RWPE2 (cell line): ENCODE data around the gene KCNG1.

Experiments used
- ATAC-seq: fragments of 200-7000 bp; cut with Tn5 transposase; 3 replicates; pipeline ENCODE4 v1.9.1; 2021; ENCODE audit warnings: low read depth
- DNase-seq: peaks from one replicate; pipeline ENCODE4 v3.0.0-alpha.2; 2020; ENCODE audit warnings: low spot score
- H3K27ac ChIP-seq: fragments of 450-650 bp; 2 replicates; pipeline ENCODE4 v1.5.1; 2017; ENCODE audit warnings: mild to moderate bottlenecking; ENCODE audit not compliant: poor library complexity, severe bottlenecking
- H3K27me3 ChIP-seq: fragments of 250-450 bp; sonication (Bioruptor Pico); 2 replicates; pipeline ENCODE4 v1.5.1; 2021; ENCODE audit warnings: mild to moderate bottlenecking, moderate library complexity; ENCODE audit not compliant: insufficient read depth, poor library complexity, severe bottlenecking
- H3K36me3 ChIP-seq: fragments of 250-450 bp; sonication (Bioruptor Pico); 2 replicates; pipeline ENCODE4 v1.5.1; 2020; ENCODE audit warnings: low read depth, mild to moderate bottlenecking, moderate library complexity
- H3K4me1 ChIP-seq: fragments of 250-450 bp; sonication (Bioruptor Pico); 2 replicates; pipeline ENCODE4 v1.5.1; 2021; ENCODE audit warnings: mild to moderate bottlenecking, moderate library complexity; ENCODE audit not compliant: insufficient read depth, poor library complexity, severe bottlenecking
- H3K4me3 ChIP-seq: fragments of 250-450 bp; sonication (Bioruptor Pico); 2 replicates; pipeline ENCODE4 v1.5.1; 2021; ENCODE audit warnings: mild to moderate bottlenecking, moderate library complexity; ENCODE audit not compliant: severe bottlenecking
- H3K9me3 ChIP-seq: fragments of 250-450 bp; sonication (Bioruptor Pico); 2 replicates; pipeline ENCODE4 v1.5.1; 2021; ENCODE audit warnings: mild to moderate bottlenecking, moderate library complexity; ENCODE audit not compliant: severe bottlenecking
- CTCF ChIP-seq: fragments of 450-650 bp; IDR thresholded peaks from one replicate; pipeline ENCODE4 v1.5.1; 2017; ENCODE audit warnings: mild to moderate bottlenecking, moderate library complexity; ENCODE audit not compliant: poor library complexity, severe bottlenecking

The KCNG1 gene

GRCh38 chr20:51011479-51011878, 11.4 kb downstream of the KCNG1 start:
- Histone ChIP-seq H3K27ac (no peak overlapping the region), H3K27me3 (no peaks in the 10 kb centered on the region), H3K36me3 (peaks cover 26% of the 10 kb centered on the region), H3K4me3 (no peak overlapping the region), H3K9me3 (no peaks in the 10 kb centered on the region), H3K4me1 (no peaks in the 10 kb centered on the region)
- no peak for TF ChIP-seq CTCF
- no peak for DNase-seq
- ATAC-seq = no peak

GRCh38 chr20:51010932-51011331, 12.0 kb downstream of the KCNG1 start:
- Histone ChIP-seq H3K27ac (no peak overlapping the region), H3K9me3 (no peaks in the 10 kb centered on the region), H3K36me3 (peaks cover 26% of the 10 kb centered on the region), H3K4me1 (no peaks in the 10 kb centered on the region), H3K4me3 (no peak overlapping the region), H3K27me3 (no peaks in the 10 kb centered on the region)
- no peak for DNase-seq
- no peak for TF ChIP-seq CTCF
- ATAC-seq = no peak

GRCh38 chr20:51010043-51010365, 12.9 kb downstream of the KCNG1 start:
- peaks cover 26% of the 10 kb centered on the region for H3K36me3 ChIP-seq
- ATAC-seq = no peak
- no peak for DNase-seq
- no peak overlapping the region for H3K27ac ChIP-seq
- H3K9me3 ChIP-seq = no peaks in the 10 kb centered on the region
- no peak for TF ChIP-seq CTCF
- no peaks in the 10 kb centered on the region for H3K27me3 ChIP-seq
- no peaks in the 10 kb centered on the region for H3K4me1 ChIP-seq
- no peak overlapping the region for H3K4me3 ChIP-seq

GRCh38 chr20:51009303-51010042, 13.4 kb downstream of the KCNG1 start:
- no peak overlapping the region for H3K27ac ChIP-seq
- H3K4me1 ChIP-seq = no peaks in the 10 kb centered on the region
- no peak for TF ChIP-seq CTCF
- no peaks in the 10 kb centered on the region for H3K9me3 ChIP-seq
- no peak overlapping the region for H3K4me3 ChIP-seq
- no peaks in the 10 kb centered on the region for H3K27me3 ChIP-seq
- ATAC-seq (no peak), DNase-seq (no peak)
- peaks cover 26% of the 10 kb centered on the region for H3K36me3 ChIP-seq

GRCh38 chr20:51008718-51009117, 14.2 kb downstream of the KCNG1 start:
- ATAC-seq = no peak
- peaks cover 26% of the 10 kb centered on the region for H3K36me3 ChIP-seq
- TF ChIP-seq CTCF = no peak

More at GRCh38 chr20:51008718-51009117, 14.2 kb downstream of the KCNG1 start:
- no peak for DNase-seq
- Histone ChIP-seq H3K9me3 (no peaks in the 10 kb centered on the region), H3K4me3 (no peak overlapping the region), H3K27me3 (no peaks in the 10 kb centered on the region), H3K27ac (no peak overlapping the region), H3K4me1 (no peaks in the 10 kb centered on the region)
